ENCODE data around the gene SUB1. TPM values are rescaled to one million over a fixed set of nuclear protein-coding genes. Genes with fewer than 3 reads are reported as not detected.

SUB1 gene
- total and polyA plus RNA-seq, 2 donors (not counting 3 experiments of a cell fraction or from before 2014, with no cell fraction given): 60.1 to 252 TPM

DNA sequence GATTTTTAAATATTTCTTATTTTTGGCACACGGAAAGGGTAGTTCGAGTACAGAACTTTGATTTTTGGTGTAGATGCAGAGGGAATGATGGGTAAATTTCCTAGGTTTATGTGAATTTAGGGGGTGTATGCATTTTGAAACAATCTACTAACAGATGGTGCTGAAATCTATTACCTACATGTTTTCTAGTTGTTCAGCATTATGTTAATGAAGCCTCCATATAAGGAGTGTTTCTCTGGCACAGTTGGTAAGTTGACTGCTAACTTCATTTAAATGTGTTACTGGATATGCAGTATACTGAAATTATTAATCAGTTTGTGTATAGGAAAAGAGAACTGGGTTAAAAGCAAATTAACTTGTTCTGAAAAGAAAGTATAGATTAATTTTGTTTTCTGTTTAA, 17.5 kb downstream of the SUB1 start:
- dilution Hi-C loops (cut with MboI; ENCODE audit: extremely low pct_ligation_motif_present, low sequenced_read_pairs) (no loop called here), intact Hi-C loops (cut with micrococcal nuclease) (no loop called here)
- H4K20me1 ChIP-seq (replicated peaks; ENCODE audit: control insufficient read depth, extremely low read depth, insufficient read depth, low read length): no peaks in the 10 kb centered on the region
- no peaks in the 10 kb centered on the region for H3K27me3 ChIP-seq (ENCODE audit: control insufficient read depth in 2 of 2, insufficient read depth in 2 of 2, low read length in 2 of 2)
- no peak overlapping the region for H3K27ac ChIP-seq (ENCODE audit: insufficient read depth, low read depth, low read length)
- H3K4me1 ChIP-seq (ENCODE audit: control insufficient read depth, extremely low read depth, insufficient read depth, low read length): peaks cover 28% of the 10 kb centered on the region
- no peak overlapping the region for H3K9ac ChIP-seq (replicated peaks; ENCODE audit: extremely low read depth, insufficient read depth, low read length)
- no TSS peak for BruUV-seq (replicated peaks)
- POLR2A ChIA-PET: no interaction called here
- H3K9me1 ChIP-seq (replicated peaks; ENCODE audit: control insufficient read depth, extremely low read depth, insufficient read depth, low read length): no peaks in the 10 kb centered on the region
- FAIRE-seq (no peak), DNase-seq (ENCODE audit: low read depth, low spot score) (no peak)
- peaks cover 11% of the 10 kb centered on the region for H3K79me2 ChIP-seq (ENCODE audit: control insufficient read depth, insufficient read depth, low read length)
- no peaks in the 10 kb centered on the region for H3K9me3 ChIP-seq (replicated peaks; ENCODE audit: control insufficient read depth, insufficient read depth, low read length)
- CTCF ChIA-PET: no interaction called here
- no peak for TF ChIP-seq POLR2A (IDR thresholded peaks at IDR 0.05; ENCODE audit: low read depth, low read length)
- H3K4me2 ChIP-seq (ENCODE audit: insufficient read depth, low read length): no peak overlapping the region
- H2AFZ ChIP-seq (ENCODE audit: low read depth, low read length): no peak overlapping the region
- peaks cover 0 to 4% of the 10 kb centered on the region in 2 experiments for H3K36me3 ChIP-seq (ENCODE audit: control insufficient read depth in 2 of 2, extremely low read depth in 1 of 2, insufficient read depth in 2 of 2, low read length in 2 of 2)
- H3K4me3 ChIP-seq (replicated peaks in 1 of 3; ENCODE audit: insufficient read depth in 1 of 3, low read depth in 1 of 3, low read length in 3 of 3): no peak overlapping the region

DNA sequence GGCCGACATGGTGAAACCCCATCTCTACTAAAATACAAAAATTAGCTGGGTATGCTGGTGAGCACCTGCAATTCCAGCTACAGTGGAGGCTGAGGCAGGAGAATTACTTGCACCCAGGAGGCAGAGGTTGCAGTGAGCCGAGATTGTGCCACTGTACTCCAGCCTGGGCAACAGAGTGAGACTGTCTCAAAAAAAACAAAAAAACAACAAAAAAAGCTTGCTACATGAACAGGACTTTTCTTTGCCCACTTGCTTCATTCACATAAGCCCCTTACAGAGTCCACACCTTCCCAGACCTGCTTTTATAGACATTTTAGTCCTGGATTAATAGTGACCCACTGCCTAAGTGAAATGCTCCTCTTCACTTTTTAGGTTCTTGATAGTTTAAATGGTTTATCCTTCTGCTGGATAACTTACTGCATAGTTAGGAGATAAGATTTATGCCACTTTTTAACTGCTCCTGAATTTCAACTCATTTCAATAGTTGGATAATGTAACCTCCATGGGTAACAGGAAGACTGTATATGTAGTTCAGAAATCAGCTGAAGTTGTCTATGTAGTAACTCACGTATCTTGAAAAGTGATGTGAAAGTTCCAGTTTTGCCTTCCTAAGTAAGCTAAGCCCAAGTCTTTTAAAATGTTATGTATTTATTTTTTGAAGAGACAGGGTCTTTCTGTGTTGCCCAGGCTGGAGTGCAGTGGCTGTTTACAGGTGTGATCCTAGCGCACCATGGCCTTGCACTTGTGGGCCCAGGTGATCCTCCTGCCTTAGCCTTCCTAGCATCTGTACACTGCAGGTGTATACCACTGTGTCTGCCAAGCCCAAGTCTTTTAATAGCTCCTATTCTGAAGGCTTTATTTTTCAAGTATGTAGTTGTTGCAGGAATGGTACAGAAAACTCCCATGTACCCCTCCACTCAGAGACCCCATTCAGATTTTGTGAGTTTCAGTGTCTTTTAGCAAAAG, 19.7 kb downstream of the SUB1 start:
- Histone ChIP-seq H4K20me1 (replicated peaks; ENCODE audit: control insufficient read depth, extremely low read depth, insufficient read depth, low read length) (no peaks in the 10 kb centered on the region), H3K4me2 (ENCODE audit: insufficient read depth, low read length) (no peak overlapping the region), H3K4me3 (replicated peaks in 1 of 3; ENCODE audit: insufficient read depth in 1 of 3, low read depth in 1 of 3, low read length in 3 of 3) (no peak overlapping the region), H3K27me3 (ENCODE audit: control insufficient read depth in 2 of 2, insufficient read depth in 2 of 2, low read length in 2 of 2) (no peaks in the 10 kb centered on the region), H3K36me3 (ENCODE audit: control insufficient read depth in 2 of 2, extremely low read depth in 1 of 2, insufficient read depth in 2 of 2, low read length in 2 of 2) (peaks cover 0 to 4% of the 10 kb centered on the region in 2 experiments), H3K27ac (ENCODE audit: insufficient read depth, low read depth, low read length) (no peak overlapping the region), H3K4me1 (ENCODE audit: control insufficient read depth, extremely low read depth, insufficient read depth, low read length) (peaks cover 9% of the 10 kb centered on the region), H2AFZ (ENCODE audit: low read depth, low read length) (no peak overlapping the region), H3K9me3 (replicated peaks; ENCODE audit: control insufficient read depth, insufficient read depth, low read length) (no peaks in the 10 kb centered on the region), H3K9me1 (replicated peaks; ENCODE audit: control insufficient read depth, extremely low read depth, insufficient read depth, low read length) (no peaks in the 10 kb centered on the region), H3K9ac (replicated peaks; ENCODE audit: extremely low read depth, insufficient read depth, low read length) (no peak overlapping the region), H3K79me2 (ENCODE audit: control insufficient read depth, insufficient read depth, low read length) (peaks cover 2% of the 10 kb centered on the region)
- dilution Hi-C loops (cut with MboI; ENCODE audit: extremely low pct_ligation_motif_present, low sequenced_read_pairs) (no loop called here), intact Hi-C loops (cut with micrococcal nuclease) (no loop called here)
- TF ChIP-seq, protein P1, sequence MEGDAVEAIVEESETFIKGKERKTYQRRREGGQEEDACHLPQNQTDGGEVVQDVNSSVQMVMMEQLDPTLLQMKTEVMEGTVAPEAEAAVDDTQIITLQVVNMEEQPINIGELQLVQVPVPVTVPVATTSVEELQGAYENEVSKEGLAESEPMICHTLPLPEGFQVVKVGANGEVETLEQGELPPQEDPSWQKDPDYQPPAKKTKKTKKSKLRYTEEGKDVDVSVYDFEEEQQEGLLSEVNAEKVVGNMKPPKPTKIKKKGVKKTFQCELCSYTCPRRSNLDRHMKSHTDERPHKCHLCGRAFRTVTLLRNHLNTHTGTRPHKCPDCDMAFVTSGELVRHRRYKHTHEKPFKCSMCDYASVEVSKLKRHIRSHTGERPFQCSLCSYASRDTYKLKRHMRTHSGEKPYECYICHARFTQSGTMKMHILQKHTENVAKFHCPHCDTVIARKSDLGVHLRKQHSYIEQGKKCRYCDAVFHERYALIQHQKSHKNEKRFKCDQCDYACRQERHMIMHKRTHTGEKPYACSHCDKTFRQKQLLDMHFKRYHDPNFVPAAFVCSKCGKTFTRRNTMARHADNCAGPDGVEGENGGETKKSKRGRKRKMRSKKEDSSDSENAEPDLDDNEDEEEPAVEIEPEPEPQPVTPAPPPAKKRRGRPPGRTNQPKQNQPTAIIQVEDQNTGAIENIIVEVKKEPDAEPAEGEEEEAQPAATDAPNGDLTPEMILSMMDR (IDR thresholded peaks at IDR 0.05; ENCODE audit: extremely low read depth in 1 of 2, insufficient read depth in 1 of 2, low read depth in 1 of 2, low read length in 2 of 2): no peak
- TF ChIP-seq MYC (IDR thresholded peaks at IDR 0.05; ENCODE audit: low read depth, low read length): no peak
- ChIA-PET POLR2A (no interaction called here), CTCF (interaction anchor here (1.3 kb wide), 1 partner anchor 15 kb away, joined by 7 read pairs; no protein-coding TSS in a partner anchor)
- DNase-seq (ENCODE audit: low read depth, low spot score) (no peak), FAIRE-seq (no peak)
- BruUV-seq (replicated peaks): no TSS peak
